Ishikawa (cell line): Measurements from ENCODE around the gene CDH18.

Experiments used
- CEBPB ChIP-seq: IDR thresholded peaks from 2 replicates; pipeline ENCODE4 v1.6.1; 2012
- CREB1 ChIP-seq: IDR thresholded peaks from 2 replicates; pipeline ENCODE4 v1.6.1; 2012; ENCODE audit warnings: low read depth
- EGR1 ChIP-seq: IDR thresholded peaks from 2 replicates; pipeline ENCODE4 v1.6.1; 2012
- EP300 ChIP-seq: IDR thresholded peaks from 2 replicates; pipeline ENCODE4 v1.6.1; 2012; ENCODE audit warnings: borderline replicate concordance
- FOXM1 ChIP-seq: IDR thresholded peaks from 2 replicates; pipeline ENCODE4 v1.6.1; 2012; ENCODE audit warnings: low read depth, borderline replicate concordance
- NFIC ChIP-seq: IDR thresholded peaks from 2 replicates; pipeline ENCODE4 v1.6.1; 2012
- RAD21 ChIP-seq: IDR thresholded peaks from 2 replicates; pipeline ENCODE4 v1.6.1; 2012; ENCODE audit warnings: low read depth
- TAF1 ChIP-seq: IDR thresholded peaks from 2 replicates; pipeline ENCODE4 v1.6.1; 2012; ENCODE audit warnings: low read depth, mild to moderate bottlenecking
- TCF12 ChIP-seq: IDR thresholded peaks from 2 replicates; pipeline ENCODE4 v1.6.1; 2012; ENCODE audit warnings: low read depth
- TEAD4 ChIP-seq: IDR thresholded peaks from 2 replicates; pipeline ENCODE4 v1.6.1; 2012
- YY1 ChIP-seq: IDR thresholded peaks from 2 replicates; pipeline ENCODE4 v1.6.1; 2012; ENCODE audit warnings: low read depth
- ZBTB7A ChIP-seq: IDR thresholded peaks from 2 replicates; pipeline ENCODE4 v1.6.1; 2012; ENCODE audit warnings: low read depth
- TF ChIP-seq, protein P1 (sequence below): IDR thresholded peaks from 2 replicates; pipeline ENCODE4 v1.6.1; 2012; ENCODE audit warnings: low read depth, mild to moderate bottlenecking
- TF ChIP-seq, protein P2 (sequence below): IDR thresholded peaks from 2 replicates; pipeline ENCODE4 v1.6.1; 2012
- TF ChIP-seq, protein P3 (sequence below): IDR thresholded peaks from 2 replicates; pipeline ENCODE4 v1.6.1; 2012

Gene CDH18

DNA sequence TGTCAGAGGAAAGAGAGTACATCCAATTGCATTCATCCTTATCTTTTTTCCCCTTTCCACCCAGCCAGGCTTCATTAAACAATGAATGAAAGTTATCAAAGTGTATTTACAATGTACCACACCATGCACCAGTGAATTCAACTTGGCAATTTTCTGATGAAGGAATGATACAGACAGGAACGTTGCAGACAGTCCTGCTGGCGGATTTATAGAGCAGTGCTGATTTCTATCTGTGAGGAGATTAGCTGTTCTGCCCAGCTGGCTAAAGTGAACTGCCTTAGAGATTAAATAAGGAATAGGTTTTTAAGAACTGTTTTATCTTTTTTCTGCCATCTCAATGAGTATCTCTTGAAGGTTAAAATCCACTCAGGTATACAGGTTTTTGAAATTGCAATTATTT lies 403.9 kb downstream of the CDH18 start:
- TF ChIP-seq TEAD4 (no peak), ZBTB7A (no peak), EP300 (no peak), NFIC (no peak)

DNA sequence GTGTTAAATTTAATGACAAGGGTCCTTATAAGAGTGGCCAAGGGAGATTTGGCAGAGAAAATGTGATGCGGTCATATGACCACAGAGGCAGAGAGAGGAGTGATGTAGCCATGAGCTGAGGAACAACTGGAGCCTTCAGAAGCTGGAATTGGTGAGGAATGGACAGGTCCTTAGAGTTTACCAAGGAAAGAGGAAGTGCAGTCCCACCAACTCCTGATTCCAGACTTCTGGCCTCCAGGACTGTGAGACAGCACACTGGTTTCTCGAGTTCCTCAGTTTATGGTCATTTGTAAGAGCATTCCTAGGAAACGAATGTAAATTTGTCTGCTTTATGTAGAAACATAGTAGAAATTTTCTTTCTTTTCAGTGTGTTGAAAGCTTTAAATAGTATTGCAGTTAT lies 410.1 kb downstream of the CDH18 start:
- TF ChIP-seq TAF1 (no peak), EGR1 (no peak), YY1 (no peak), NFIC (no peak), CREB1 (no peak), RAD21 (no peak), ZBTB7A (no peak), FOXM1 (no peak), TCF12 (no peak), EP300 (no peak), TEAD4 (no peak), CEBPB (no peak)
- TF ChIP-seq, protein P1, sequence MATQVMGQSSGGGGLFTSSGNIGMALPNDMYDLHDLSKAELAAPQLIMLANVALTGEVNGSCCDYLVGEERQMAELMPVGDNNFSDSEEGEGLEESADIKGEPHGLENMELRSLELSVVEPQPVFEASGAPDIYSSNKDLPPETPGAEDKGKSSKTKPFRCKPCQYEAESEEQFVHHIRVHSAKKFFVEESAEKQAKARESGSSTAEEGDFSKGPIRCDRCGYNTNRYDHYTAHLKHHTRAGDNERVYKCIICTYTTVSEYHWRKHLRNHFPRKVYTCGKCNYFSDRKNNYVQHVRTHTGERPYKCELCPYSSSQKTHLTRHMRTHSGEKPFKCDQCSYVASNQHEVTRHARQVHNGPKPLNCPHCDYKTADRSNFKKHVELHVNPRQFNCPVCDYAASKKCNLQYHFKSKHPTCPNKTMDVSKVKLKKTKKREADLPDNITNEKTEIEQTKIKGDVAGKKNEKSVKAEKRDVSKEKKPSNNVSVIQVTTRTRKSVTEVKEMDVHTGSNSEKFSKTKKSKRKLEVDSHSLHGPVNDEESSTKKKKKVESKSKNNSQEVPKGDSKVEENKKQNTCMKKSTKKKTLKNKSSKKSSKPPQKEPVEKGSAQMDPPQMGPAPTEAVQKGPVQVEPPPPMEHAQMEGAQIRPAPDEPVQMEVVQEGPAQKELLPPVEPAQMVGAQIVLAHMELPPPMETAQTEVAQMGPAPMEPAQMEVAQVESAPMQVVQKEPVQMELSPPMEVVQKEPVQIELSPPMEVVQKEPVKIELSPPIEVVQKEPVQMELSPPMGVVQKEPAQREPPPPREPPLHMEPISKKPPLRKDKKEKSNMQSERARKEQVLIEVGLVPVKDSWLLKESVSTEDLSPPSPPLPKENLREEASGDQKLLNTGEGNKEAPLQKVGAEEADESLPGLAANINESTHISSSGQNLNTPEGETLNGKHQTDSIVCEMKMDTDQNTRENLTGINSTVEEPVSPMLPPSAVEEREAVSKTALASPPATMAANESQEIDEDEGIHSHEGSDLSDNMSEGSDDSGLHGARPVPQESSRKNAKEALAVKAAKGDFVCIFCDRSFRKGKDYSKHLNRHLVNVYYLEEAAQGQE: no peak
- TF ChIP-seq, protein P2, sequence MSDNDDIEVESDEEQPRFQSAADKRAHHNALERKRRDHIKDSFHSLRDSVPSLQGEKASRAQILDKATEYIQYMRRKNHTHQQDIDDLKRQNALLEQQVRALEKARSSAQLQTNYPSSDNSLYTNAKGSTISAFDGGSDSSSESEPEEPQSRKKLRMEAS: no peak
- TF ChIP-seq, protein P3, sequence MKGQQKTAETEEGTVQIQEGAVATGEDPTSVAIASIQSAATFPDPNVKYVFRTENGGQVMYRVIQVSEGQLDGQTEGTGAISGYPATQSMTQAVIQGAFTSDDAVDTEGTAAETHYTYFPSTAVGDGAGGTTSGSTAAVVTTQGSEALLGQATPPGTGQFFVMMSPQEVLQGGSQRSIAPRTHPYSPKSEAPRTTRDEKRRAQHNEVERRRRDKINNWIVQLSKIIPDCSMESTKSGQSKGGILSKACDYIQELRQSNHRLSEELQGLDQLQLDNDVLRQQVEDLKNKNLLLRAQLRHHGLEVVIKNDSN: no peak

DNA sequence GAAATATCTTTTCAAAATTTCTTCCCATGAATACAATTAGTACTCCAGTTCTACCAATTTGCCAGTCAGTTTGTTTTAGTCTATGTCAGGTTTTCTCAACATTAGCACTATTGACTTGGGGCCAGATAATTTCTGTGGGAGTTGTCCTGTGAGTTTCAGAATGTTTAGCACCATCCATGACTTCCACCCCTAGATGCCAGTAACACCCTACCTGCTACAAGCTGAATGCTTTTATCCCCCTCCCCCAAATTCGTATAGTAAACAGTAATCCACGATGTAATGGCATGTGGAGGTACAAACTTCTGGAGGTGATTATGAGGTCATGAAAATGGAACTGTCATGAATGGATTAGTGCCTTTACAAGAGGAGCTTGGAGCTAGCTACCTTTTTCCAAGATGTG lies 420.0 kb downstream of the CDH18 start:
- TF ChIP-seq, protein P1: no peak
- TF ChIP-seq EGR1: no peak
- no peak for TF ChIP-seq EP300
- no peak for TF ChIP-seq CREB1

DNA sequence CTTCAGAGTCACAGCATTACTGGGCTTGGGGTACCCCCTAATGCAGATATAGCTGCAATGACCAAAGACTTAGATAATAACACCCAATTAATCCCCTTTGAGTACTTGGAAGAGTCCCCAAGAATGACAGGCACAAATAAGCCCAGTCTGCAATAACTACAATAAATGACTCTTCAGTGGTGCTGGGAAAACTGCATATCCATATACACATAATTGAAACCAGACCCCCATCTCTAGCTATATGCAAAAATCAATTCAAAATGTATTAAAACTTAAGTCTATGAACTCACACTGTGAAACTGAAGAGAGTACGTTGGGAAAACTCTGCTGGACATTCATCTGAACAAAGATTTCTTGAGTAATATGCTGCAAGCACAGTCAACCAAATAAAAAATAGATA lies 422.5 kb downstream of the CDH18 start:
- no peak for TF ChIP-seq EP300
- TF ChIP-seq, protein P3: no peak

DNA sequence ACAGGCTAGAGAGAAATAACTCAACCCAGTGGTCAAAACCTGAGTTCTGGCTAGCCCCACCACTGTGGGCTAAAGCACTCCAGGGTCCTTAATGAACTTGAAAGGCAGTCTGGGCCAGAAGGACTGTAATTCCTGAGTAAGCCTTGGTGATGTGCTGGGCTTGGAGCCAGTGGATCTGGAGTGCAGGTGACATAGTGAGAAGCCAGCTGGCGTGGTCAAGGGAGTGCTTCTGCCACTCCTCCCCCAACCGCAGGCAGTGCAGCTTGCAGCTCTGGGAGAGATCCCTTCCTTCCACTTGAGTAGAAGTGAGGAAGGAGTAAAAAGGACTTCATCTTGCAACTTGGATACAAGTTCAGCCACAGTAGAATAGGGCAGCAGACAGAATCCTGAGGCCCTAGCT lies 424.0 kb downstream of the CDH18 start:
- TF ChIP-seq ZBTB7A (no peak), TEAD4 (no peak), TCF12 (no peak), CREB1 (no peak), EP300 (no peak), YY1 (no peak), FOXM1 (no peak), CEBPB (no peak), EGR1 (no peak), RAD21 (no peak), NFIC (no peak), TAF1 (no peak)
- TF ChIP-seq, protein P3: no peak
- TF ChIP-seq, protein P2: no peak
- TF ChIP-seq, protein P1: no peak
